Lung (tissue), 12 donors: ENCODE results near the gene ZNF862. TPM values are rescaled to one million over a fixed set of nuclear protein-coding genes. Genes with fewer than 3 reads are reported as not detected.
"Not testable (repeated sequence)": the region's sequence is repeated elsewhere in the genome, so short reads cannot be mapped to it uniquely, and the experiment has no call there.

Source experiments
- ATAC-seq: fragments of 200-7000 bp; cut with Tn5 transposase; one replicate; pipeline ENCODE4 v1.9.1; 2020; ENCODE audit warnings: moderate number of reproducible peaks; ENCODE audit not compliant: insufficient read depth, low FRiP score
- DNase-seq, 3 donors: peaks; one replicate each; pipeline ENCODE4 v3.0.0-alpha.2; 2013 to 2017
- H3K27ac ChIP-seq, 2 donors: one replicate each; pipeline ENCODE4 v1.5.1; 2013; ENCODE audit warnings: mild to moderate bottlenecking in 2 of 2, moderate library complexity in 2 of 2, control low read depth in 1 of 2, inconsistent platforms in 1 of 2, low read depth in 1 of 2, low read length in 1 of 2
- H3K27me3 ChIP-seq, 3 donors: one replicate each; pipeline ENCODE4 v1.5.1; 2013; ENCODE audit warnings: low read length in 2 of 3; ENCODE audit not compliant: control insufficient read depth in 3 of 3, insufficient read depth in 3 of 3
- H3K36me3 ChIP-seq, 4 donors: one replicate each; pipeline ENCODE4 v1.5.1; 2013; ENCODE audit warnings: low read length in 4 of 4, mild to moderate bottlenecking in 1 of 4, moderate library complexity in 1 of 4; ENCODE audit not compliant: control insufficient read depth in 4 of 4, insufficient read depth in 4 of 4
- H3K4me1 ChIP-seq, 5 donors: one replicate each; pipeline ENCODE4 v1.5.1; 2013; ENCODE audit warnings: low read length in 5 of 5, mild to moderate bottlenecking in 2 of 5, moderate library complexity in 1 of 5; ENCODE audit not compliant: control insufficient read depth in 5 of 5, insufficient read depth in 5 of 5
- H3K4me3 ChIP-seq: one replicate; pipeline ENCODE4 v1.5.1; 2013; ENCODE audit warnings: mild to moderate bottlenecking, control low read depth, moderate library complexity
- H3K9ac ChIP-seq, 2 donors: one replicate each; pipeline ENCODE4 v1.5.1; 2013; ENCODE audit warnings: low read length in 2 of 2, control low read depth in 1 of 2; ENCODE audit not compliant: insufficient read depth in 1 of 2
- H3K9me3 ChIP-seq, 4 donors: one replicate each; pipeline ENCODE4 v1.5.1; 2013; ENCODE audit warnings: low read length in 3 of 4, mild to moderate bottlenecking in 1 of 4, moderate library complexity in 1 of 4; ENCODE audit not compliant: control insufficient read depth in 4 of 4, insufficient read depth in 3 of 4
- CTCF ChIP-seq: IDR thresholded peaks from 2 replicates; pipeline ENCODE4 v1.5.1; 2012; ENCODE audit warnings: mild to moderate bottlenecking; ENCODE audit errors: control extremely low read depth, extremely low read depth
- WGBS, 2 donors: extraction: QIAGEN DNeasy Blood & Tissue Kit; methylation state at CpG; one replicate each; pipeline ENCODE4 v1.1.7; 2013; 5-methylcytosine and 5-hydroxymethylcytosine counted together
- polyA plus RNA-seq, 2 donors: library from polyadenylated mRNA; stranded (reverse); fragments of 200-250 nt; gene quantifications; one replicate each; pipeline ENCODE4 v1.2.1, GENCODE V29; 2013
- total RNA-seq, 2 donors: library from RNA; depleted of rRNA in 1 of 2; stranded (reverse); fragments of >200 nt in 1 of 2; gene quantifications; one replicate each; pipeline ENCODE4 v1.2.1, GENCODE V29; 2014 to 2021
- donor health status: control.
- donor health status: control.
- donor health status: Bipolar disorder and iron deficiency.
- donor health status: healthy.
- donor health status: DM: yes; HTN: yes; CAD: no.

ZNF862 gene
- total and polyA plus RNA-seq, 4 donors: 5.2 to 22.1 (median 10.0) TPM

GRCh38 chr7:149828357-149829309 is 9.5 kb upstream of the ZNF862 start:
- Histone ChIP-seq H3K4me3 (no peak overlapping the region), H3K9ac (no peak overlapping the region), H3K27me3 (no peaks in the 10 kb centered on the region), H3K27ac (no peak overlapping the region), H3K36me3 (no peaks in the 10 kb centered on the region), H3K9me3 (no peaks in the 10 kb centered on the region), H3K4me1 (no peaks in the 10 kb centered on the region)
- TF ChIP-seq CTCF: no peak
- 89 to 92% methylated on average over 19 of the region's 19 CpGs for WGBS, 2 donors
- no peak for ATAC-seq
- no peak for DNase-seq

- DNase-seq, H3K9ac ChIP-seq, H3K4me3 ChIP-seq, H3K27me3 ChIP-seq, H3K27ac ChIP-seq, H3K36me3 ChIP-seq, H3K9me3 ChIP-seq, H3K4me1 ChIP-seq, ATAC-seq: not testable (repeated sequence)
- WGBS, 2 donors: 60 to 76% methylated on average over 1 of the region's 1 CpG
Observed at GRCh38 chr7:149830527-149830926, 7.6 kb upstream of the ZNF862 start.

- H3K4me1 ChIP-seq: no peaks in the 10 kb centered on the region
- no peaks in the 10 kb centered on the region for H3K27me3 ChIP-seq
- TF ChIP-seq CTCF: no peak
- H3K36me3 ChIP-seq: no peaks in the 10 kb centered on the region
- ATAC-seq (no peak), DNase-seq (no peak)
- 59 to 79% methylated on average over 11 of the region's 11 CpGs for WGBS, 2 donors
- no peaks in the 10 kb centered on the region for H3K9me3 ChIP-seq
- H3K4me3 ChIP-seq: no peak overlapping the region
- no peak overlapping the region for H3K9ac ChIP-seq
- no peak overlapping the region for H3K27ac ChIP-seq
Observed at GRCh38 chr7:149830997-149831740, 7.0 kb upstream of the ZNF862 start.

- Histone ChIP-seq H3K27ac (no peak overlapping the region), H3K4me1 (no peaks in the 10 kb centered on the region), H3K9ac (no peak overlapping the region), H3K9me3 (no peaks in the 10 kb centered on the region), H3K4me3 (no peak overlapping the region), H3K27me3 (no peaks in the 10 kb centered on the region), H3K36me3 (no peaks in the 10 kb centered on the region)
- DNase-seq (peak in 1 of 3 donors; percentile 9), ATAC-seq (no peak)
- no peak for TF ChIP-seq CTCF
- WGBS, 2 donors: 85 to 94% methylated on average over 9 of the region's 9 CpGs
Observed at GRCh38 chr7:149831741-149832219, 6.4 kb upstream of the ZNF862 start.
